Stimulated activated CD8-positive, alpha-beta memory T cell treated with anti-CD3 and anti-CD28 coated beads, Interleukin-2, amount 100 ng/mL, for 48 hours (primary cell): ENCODE measurements around the gene STYXL1.

ENCODE experiments used
- DNase-seq, 2 donors: peaks; one replicate each; pipeline ENCODE4 v3.0.0-alpha.2; 2020; ENCODE audit warnings: low read depth in 2 of 2

STYXL1 gene

DNA sequence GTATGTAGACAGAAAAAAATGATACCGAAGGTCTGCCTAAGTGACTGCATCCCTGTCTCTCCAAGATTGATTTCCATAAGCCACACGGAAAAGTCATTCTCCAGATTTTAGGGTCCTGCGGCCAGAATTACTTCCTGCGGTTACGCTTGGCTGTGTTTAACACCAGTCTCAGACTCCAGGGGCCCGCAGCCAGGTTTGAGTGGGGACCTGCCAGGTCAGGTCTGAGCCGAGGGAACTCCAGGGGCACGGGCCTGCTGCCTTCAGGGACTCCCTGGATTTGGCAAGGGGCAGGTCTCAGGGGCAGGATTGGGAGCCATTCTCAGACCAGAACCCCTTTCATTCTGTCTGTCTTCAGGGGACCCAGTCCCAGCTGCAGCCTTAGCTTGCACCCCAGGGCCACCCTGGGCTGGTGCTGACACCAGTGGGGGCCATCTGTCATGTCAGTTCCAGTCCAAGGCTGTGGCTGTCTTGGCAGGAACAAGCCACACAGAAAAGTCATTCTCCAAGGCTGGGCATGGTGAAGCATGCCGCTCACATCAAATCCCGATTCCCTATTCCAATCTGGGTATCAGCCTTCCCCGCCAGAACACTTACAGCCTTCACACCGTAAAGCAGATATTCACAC is 92.4 kb downstream of the STYXL1 start:
- no peak for DNase-seq

DNA sequence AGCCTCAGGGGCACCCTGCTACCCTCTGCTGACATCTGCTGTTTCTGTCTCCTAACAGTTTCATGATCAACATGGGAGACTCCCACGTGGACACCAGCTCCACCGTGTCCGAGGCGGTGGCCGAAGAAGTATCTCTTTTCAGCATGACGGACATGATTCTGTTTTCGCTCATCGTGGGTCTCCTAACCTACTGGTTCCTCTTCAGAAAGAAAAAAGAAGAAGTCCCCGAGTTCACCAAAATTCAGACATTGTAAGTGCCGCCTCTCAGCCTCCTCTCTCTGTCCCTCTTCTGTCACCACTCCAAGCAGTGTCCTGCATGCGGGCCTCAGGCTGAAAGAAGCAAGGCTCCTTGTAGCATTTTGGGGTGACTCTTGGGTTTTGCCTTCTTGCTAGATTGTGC is 93.9 kb downstream of the STYXL1 start:
- no peak for DNase-seq

DNA sequence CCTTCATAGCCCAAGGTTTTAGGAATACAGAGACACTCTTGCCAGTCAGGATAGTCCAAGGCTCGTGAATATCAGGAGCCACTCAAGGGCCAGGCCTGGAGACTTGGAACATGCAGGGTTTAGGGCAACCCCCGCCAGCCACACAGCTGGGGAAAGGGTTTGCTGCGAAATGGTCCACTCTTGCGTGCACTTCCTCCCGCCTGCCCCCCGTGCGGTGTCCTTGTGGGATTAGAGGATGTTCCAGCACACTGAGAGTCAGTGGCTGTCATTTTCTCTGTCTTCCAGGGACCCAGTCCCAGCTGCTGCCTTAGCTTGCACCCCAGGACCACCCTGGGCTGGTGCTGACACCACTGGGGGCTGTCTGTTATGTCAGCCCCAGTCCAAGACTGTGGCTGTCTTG is 94.4 kb downstream of the STYXL1 start:
- no peak for DNase-seq

DNA sequence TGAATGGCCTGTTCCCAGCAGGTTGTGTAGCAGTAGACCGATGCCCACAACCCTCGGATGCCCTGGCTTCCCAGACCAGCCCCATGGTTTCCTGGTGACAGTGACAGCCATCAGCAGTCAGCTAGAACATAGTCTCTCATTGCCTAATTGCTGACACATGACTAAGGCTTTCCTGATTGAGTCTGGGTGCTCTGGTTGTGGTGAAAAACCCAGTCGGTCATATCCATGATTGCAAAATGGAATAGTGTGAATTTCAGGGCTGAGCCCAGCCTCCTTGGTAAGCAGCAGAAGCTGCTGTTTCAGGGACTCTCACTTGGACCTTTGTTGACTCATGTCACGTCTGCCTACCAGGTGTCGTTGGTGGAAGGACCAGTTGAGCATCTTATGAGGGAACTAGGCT is 96.3 kb downstream of the STYXL1 start:
- no peak for DNase-seq

DNA sequence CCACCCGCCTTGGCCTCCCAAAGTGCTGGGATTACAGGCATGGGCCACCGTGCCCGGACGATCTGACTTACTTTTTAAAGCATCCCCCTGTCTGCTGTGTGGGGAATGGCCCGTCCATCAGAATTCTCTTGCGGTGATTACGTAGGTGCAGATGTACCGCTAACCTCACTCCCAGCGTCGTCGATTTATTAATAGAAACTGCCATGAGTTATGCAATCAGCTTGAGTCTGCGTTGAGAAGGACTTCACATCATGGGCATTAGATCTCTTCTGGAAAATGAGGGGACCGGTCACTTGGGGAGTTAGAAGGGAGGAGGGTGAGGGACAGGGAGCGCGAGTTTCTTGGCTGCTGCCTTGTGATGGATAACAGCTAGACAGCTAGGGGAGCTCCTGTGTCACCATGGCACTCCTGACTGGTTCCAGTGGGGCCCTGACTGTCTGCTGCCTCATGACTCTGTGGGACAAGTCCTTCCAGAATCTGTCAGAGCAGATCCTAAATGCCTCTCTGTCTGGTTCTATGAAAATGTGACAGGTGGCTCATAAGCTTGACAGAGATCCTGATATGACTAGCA is 97.6 kb downstream of the STYXL1 start:
- DNase-seq = no peak

DNA sequence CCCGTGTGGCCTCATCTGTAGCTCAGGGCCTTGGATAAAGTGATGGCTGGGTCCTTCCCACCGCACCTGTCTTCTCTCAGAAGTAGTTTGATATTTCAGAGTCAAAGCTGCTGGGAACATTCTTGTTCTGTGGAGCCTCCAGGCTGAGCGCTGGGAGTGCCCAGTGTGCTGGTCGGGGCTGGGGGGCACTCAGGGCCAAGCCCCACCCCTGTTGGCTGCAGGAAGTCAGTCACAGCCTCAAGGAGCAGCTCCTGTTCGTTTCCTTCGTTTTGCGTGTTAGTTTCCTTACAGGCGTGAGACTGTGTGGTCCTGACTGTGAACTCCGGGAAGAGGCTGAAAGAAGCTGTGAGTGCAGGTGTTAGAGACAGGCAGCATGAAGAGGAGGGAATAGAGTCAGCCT is 99.6 kb downstream of the STYXL1 start:
- DNase-seq = no peak
